Activated T-cell treated with anti-CD3 and anti-CD28 coated beads for 1 hour (primary cell): ENCODE results near the gene ITGB4.

ENCODE experiments used
- DNase-seq: peaks from one replicate; pipeline ENCODE4 v3.0.0-alpha.2; 2020; ENCODE audit warnings: low read depth

The ITGB4 gene

DNA sequence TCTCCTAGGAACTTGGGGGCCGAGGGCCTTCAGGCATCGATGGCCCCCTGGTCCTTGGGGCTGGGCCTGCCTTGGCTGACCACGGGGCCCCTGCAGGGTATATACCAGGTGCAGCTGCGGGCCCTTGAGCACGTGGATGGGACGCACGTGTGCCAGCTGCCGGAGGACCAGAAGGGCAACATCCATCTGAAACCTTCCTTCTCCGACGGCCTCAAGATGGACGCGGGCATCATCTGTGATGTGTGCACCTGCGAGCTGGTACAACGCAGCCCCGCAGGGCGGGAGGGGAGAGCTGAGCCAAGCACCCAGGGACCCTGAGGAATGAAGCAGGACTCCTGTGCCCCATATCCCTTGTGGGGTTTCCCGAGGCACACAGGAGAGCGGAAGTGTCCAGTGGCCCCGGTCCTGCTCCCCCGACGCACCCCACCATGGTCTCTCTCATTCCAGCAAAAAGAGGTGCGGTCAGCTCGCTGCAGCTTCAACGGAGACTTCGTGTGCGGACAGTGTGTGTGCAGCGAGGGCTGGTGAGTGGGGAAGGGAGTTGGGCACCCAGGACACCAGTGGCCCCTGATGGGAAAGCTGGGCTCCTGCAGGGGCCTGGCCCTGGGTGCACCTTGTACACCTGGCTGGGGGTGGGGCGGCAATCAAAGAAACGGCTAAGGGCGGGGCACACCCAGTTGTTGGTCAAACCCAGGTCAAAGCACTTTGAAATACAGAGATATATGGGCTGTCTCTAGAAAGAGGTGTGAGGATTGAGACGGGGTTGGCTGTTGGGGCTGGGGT, 10.6 kb downstream of the ITGB4 start:
- DNase-seq = no peak

DNA sequence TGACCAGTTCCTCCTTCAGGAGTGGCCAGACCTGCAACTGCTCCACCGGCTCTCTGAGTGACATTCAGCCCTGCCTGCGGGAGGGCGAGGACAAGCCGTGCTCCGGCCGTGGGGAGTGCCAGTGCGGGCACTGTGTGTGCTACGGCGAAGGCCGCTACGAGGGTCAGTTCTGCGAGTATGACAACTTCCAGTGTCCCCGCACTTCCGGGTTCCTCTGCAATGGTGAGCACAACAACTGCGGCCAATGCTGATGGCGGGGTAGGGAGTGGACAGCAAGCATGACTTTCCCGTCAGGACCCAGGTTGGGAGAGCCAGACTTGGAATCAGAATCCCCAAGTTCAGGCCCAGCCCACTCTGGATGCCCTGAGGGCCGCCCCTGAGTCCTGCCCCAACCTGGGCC, 12.2 kb downstream of the ITGB4 start:
- DNase-seq = no peak

DNA sequence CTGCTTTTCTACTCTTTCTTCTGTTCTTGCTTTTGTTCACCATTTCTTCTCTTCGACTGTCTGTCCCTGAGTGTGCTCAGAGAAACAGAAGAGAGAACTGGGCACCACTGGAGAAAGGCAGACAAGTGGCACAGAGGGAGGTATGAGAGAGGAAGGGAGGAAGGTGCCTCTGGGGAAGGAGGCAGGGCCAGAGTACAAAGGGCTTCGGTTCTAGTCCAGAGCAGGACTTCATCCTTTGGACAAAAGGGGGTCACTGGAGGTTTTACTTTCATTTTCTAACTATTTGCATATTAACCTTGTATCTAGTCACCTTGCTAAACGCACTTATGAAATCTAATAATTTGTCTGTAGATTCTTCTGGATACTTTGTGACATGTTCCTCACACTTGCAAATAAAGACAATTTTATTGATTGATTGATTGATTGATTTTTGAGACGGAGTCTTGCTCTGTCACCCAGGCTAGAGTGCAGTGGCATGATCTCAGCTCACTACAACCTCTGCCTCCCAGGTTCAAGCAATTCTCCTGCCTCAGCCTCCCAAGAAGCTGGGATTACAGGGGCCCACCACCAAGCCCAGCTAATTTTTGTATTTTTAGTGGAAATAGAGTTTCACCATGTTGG, 13.5 kb downstream of the ITGB4 start:
- DNase-seq = no peak

DNA sequence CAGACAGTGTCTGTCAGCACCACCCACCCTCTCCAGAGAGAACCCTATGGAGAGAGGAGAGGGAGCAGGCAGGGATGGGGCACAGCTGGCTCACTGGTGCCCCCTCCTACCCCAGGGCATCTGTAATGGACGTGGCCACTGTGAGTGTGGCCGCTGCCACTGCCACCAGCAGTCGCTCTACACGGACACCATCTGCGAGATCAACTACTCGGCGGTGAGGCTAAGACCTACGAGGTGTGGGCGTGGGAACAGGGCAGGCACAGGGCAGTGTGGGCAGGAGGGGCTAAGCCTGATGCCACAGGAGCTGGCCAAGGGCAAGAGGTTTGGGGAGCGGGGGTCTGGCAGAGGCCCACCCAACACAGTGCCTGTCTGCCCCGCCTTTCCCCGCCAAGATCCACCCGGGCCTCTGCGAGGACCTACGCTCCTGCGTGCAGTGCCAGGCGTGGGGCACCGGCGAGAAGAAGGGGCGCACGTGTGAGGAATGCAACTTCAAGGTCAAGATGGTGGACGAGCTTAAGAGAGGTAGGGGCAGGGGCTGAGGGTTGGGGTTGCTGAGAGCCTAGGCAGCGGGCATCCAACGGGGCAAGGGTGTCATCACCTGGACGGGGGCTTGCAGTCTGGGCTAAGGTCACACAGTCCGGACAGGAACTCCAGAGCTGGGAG, 15.0 kb downstream of the ITGB4 start:
- no peak for DNase-seq

DNA sequence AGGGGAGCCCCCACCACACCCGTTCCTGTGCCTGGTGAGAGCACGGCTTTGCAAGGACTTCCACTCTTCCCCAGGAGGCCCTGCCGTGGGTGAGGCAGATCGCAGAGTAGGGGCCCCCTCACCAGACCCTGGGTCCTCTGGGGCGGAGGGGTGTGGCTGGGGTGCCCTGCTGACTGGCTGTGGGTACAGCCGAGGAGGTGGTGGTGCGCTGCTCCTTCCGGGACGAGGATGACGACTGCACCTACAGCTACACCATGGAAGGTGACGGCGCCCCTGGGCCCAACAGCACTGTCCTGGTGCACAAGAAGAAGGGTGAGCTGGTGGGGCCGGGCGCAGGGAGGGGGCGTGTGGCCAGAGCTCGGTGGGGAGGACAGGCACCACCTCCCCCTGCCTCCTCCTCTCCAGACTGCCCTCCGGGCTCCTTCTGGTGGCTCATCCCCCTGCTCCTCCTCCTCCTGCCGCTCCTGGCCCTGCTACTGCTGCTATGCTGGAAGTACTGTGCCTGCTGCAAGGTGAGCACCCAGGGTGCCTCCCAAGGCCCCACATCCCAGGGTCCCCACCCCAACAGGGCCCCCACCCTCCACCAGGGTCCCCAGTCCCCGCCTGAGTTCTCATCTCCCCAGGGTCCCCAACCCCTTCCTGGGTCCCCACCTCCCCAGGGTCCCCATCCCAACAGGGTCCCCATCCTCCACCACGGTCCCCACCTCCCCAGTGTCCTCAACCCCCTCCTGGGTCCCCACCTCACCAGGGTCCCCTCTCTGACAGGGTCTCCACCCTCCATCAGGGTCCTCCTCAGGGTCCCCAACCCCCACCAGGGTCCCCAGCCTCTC, 16.1 kb downstream of the ITGB4 start:
- no peak for DNase-seq

DNA sequence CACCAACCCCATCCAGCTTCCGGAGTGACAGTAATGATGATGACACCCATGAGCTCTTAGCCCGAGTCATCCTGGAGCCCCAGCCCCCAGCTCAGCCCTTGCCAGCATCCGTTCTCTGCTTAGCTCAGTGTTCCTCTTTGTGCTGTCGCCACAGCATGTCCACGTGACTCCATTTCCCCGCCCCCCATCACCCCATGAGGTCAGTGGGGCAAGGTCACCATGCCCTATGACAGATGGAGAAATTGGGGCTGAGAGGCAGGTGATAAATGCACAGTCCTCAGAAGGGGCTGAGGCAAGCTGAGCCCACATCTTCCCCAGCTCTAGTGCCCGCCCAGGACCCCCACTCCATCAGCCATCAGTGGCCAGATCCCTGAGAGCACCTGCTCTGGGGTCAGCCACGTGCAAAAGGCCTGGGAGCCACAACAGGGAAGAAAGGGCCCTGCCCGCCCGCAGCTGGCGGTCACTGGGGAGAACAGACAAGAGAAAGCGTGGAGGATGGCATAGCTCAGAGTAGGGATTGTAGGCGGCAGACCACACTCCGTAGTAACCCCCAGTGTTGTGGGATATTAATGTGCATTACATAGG, 17.1 kb downstream of the ITGB4 start:
- DNase-seq = no peak

DNA sequence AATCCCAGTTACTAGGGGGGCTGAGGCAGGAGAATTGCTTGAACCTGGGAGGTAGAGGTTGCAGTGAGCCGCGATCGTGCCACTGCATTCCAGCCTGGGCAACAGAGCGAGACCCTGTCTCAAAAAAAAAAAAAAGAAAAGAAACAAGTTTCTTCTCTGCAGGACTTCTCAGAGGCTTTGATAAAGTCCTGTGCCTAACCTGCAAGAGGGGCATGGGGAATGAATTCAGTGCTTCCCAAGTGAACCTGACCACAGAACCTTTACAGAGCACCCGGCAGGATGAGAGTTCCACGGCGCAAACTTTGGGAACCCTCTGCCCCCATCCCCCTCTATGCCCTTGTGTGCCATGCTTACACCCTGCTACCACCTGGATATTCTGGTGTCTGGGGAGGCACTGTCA, 17.9 kb downstream of the ITGB4 start:
- no peak for DNase-seq

DNA sequence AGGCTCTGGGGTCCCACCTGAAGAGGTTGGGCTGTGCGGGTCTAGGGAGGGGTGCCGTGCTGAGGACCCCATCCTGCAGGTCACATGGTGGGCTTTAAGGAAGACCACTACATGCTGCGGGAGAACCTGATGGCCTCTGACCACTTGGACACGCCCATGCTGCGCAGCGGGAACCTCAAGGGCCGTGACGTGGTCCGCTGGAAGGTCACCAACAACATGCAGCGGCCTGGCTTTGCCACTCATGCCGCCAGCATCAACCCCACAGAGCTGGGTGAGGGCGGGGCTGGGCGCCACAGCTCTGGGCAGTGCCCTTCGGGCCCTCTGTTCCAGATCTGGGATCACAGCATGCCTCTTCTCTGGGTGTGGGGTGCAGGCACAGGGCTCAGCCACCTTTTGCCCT, 18.5 kb downstream of the ITGB4 start:
- DNase-seq = no peak

DNA sequence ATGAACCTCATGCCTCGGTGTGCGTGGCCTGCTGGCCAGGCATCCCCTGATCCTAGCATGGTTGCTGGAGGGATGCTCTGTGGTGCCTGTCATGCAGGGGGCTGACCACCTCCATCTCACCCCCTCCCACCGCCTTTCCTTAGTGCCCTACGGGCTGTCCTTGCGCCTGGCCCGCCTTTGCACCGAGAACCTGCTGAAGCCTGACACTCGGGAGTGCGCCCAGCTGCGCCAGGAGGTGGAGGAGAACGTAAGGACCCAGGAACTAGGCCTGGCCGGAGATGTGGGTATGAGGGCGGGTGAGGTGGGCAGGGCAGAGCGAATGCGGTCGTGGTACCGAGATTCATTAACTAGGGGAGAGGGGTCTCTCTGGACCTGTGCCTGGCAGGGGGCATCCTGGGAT, 19.0 kb downstream of the ITGB4 start:
- no peak for DNase-seq

DNA sequence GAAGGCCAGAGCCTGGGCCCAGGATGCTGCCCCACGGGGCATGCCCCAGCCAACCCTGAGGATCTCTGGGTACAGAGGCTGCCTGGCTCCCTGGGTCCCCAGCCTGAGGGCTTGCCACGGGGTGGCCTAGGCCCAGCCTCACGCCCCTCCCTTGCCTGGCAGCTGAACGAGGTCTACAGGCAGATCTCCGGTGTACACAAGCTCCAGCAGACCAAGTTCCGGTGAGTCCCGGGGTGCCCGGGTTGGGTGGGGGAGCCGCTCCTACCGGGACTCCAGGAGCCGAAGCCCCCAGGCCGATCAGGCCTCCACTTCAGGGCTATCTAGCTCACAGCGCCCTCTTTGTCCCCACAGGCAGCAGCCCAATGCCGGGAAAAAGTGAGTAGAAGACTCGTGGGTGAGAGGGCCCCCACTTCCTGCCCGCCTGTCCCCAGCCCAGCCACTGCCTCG, 19.4 kb downstream of the ITGB4 start:
- DNase-seq = no peak

DNA sequence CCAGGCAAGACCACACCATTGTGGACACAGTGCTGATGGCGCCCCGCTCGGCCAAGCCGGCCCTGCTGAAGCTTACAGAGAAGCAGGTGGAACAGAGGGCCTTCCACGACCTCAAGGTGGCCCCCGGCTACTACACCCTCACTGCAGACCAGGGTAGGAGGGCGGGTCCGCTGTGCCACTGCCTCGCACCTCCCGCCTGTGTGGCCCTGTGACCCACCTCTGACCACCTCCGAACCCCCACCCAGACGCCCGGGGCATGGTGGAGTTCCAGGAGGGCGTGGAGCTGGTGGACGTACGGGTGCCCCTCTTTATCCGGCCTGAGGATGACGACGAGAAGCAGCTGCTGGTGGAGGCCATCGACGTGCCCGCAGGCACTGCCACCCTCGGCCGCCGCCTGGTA, 21.1 kb downstream of the ITGB4 start:
- no peak for DNase-seq

DNA sequence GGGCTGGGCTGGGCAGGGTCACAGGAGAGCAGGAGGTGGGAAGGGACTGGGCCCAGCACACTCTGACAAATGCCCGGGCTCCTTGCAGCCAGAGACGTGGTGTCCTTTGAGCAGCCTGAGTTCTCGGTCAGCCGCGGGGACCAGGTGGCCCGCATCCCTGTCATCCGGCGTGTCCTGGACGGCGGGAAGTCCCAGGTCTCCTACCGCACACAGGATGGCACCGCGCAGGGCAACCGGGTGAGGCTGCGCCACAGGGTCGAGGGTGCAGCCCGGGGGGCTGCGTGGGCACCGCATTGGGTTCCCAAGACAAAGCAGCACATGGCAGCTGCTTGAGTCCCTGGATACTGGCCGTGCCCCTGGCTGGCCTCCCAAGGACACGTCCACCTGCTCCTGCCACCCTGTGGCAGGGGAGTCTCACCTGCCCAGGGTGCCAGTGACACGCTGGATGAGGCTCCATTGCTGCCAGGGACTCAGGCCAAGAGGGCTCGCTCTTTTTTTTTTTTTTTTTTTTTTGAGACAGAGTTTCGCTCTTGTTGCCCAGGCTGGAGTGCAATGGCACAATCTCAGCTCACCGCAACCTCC, 22.5 kb downstream of the ITGB4 start:
- DNase-seq = no peak

DNA sequence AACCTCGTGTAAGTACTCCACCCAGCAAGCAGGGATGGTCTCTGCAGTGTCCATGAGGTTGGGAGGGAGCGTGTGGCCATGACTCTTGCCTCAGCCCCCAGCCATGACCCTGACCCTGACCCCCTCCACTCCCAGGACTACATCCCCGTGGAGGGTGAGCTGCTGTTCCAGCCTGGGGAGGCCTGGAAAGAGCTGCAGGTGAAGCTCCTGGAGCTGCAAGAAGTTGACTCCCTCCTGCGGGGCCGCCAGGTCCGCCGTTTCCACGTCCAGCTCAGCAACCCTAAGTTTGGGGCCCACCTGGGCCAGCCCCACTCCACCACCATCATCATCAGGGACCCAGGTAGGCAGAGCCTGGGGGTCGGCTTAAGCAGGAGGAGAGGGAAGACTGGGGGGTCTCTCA, 27.4 kb downstream of the ITGB4 start:
- DNase-seq = no peak

DNA sequence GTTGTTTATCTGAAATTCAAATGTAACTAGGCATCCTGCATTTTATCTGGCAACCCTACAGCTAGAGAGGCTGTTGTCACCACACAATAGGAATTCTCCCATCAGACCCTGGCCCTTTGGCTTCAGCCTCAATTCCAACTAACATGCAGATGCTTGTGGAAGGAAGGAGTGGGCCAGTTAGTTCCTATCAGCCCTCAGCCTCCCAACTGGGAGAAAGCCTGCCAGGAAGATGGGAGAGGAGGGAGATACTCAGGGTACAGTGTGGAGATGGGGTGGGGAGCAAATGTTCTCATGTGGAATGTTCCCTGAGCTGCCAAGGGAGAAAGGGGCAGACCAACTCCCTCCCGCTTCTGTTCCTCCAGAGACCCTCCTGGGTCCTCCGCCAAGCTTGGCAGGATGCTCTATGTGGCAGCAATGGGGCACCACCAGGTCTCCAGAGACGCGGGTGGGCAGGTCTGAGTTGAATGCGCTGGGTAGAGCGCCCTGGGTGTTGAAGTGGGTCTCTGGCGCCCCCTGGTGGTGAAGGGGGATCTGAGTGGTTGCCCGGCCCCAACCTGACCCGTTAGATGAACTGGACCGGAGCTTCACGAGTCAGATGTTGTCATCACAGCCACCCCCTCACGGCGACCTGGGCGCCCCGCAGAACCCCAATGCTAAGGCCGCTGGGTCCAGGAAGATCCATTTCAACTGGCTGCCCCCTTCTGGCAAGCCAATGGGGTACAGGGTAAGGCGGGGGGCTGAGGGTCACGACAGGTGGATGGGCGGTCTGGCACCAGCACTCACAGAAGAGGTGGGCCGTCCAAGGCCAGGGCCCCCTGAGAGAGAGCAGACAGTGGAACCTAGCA, 28.5 kb downstream of the ITGB4 start:
- DNase-seq = peak; percentile 98

DNA sequence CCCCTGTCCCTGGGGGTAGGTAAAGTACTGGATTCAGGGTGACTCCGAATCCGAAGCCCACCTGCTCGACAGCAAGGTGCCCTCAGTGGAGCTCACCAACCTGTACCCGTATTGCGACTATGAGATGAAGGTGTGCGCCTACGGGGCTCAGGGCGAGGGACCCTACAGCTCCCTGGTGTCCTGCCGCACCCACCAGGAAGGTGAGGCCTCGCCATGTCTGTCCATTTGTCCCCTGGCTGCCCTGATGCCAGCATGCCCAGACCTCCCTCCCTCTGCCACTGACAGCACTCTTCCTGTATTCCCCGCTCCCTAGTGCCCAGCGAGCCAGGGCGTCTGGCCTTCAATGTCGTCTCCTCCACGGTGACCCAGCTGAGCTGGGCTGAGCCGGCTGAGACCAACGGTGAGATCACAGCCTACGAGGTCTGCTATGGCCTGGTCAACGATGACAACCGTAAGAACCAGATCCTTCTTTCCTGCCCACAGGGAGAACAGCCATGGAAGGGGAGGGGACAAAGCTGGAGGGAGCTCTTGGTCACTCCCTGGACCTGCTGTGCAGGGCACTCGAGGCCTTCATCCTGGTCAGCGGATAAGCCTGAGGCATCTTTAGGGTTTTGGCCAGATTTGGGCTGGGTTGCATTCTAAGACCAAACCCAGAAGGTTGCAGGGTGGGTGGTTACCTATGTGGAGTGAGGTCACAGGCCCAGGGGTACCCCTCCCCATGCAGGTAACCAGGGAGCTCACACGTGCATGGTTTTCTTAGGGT, 29.6 kb downstream of the ITGB4 start:
- DNase-seq = no peak

DNA sequence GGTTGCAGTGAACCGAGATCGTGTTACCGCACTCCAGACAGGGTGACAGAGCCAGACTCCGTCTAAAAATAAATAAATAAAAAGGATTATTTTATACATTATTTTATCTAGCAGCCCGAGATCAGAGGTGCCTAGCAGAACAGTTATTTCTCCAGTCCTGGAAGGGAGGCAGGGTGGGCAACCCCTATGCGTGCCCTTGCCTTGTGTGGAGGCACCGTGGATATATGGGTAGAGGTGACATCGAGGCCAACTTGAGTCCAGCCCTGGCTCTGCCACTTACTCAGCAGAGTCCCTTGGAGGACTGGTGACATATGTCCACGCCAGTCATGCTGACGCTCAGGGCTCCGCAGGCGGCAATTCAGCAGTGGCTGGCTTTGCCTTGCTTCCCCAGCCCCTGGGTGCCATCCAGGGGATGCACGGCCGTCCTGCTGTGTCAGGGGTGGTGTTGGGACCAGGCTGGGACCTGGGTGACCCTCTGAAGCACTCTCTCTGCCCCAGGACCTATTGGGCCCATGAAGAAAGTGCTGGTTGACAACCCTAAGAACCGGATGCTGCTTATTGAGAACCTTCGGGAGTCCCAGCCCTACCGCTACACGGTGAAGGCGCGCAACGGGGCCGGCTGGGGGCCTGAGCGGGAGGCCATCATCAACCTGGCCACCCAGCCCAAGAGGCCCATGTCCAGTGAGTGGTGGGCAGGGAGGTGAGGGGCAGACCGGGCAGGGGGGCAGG, 30.6 kb downstream of the ITGB4 start:
- DNase-seq = no peak

DNA sequence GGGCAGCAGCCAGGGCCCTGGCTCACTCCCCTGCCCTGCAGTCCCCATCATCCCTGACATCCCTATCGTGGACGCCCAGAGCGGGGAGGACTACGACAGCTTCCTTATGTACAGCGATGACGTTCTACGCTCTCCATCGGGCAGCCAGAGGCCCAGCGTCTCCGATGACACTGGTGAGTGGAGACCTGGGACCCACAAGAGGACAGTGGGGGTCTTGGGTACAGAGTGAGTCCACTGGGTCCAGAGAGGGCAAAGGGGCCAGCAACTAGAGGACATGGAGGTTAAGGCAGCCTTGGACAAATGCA, 31.1 kb downstream of the ITGB4 start:
- no peak for DNase-seq

DNA sequence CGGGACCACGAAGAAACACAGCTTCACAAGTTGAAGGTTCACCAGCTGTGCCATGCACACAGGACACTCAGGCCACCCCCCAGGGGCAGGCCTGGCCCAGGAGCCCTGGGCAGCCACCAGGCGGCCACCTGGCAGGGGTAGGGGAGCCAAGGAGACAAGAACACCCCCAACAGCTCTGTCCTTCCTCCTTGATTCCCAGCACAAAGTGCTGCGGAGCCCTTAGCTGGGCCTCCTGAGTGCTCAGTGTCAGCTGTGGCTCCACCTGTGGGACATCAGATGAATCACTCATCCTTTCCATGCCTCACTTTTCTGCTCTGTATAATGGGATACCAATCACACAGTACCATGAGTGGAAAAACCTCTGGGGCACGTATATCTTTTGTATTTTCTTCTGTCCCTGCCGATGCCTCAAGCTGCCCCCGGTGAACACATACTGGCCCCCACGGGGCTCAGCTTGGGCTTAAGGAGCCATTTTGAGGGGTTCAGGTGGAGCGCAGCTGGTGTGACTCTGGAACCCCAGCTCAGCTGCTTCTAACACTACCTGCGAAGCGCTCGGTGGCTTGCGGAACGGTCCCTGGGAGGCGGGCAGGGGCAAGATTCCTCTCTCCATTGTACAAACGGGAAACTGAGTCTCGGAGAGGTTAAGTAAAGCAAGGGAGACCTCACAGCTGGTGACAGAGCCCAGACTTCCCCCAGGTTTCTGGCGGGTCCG, 31.7 kb downstream of the ITGB4 start:
- DNase-seq = no peak
